ENCODE measurements around the gene SRGAP3. TPM values are rescaled to one million over a fixed set of nuclear protein-coding genes. Genes with fewer than 3 reads are reported as not detected.

Gene SRGAP3
- total RNA-seq, 2 donors from 2014 or later: 5.7 to 6.1 TPM

- intact Hi-C loops (cut with DNase I): no loop called here
- TF ChIP-seq CTCF (IDR thresholded peaks at IDR 0.05): no peak
- H3K27ac ChIP-seq: no peak overlapping the region
These were observed 11.2 kb downstream of the SRGAP3 start for GRCh38 chr3:9238276-9238675.

DNA sequence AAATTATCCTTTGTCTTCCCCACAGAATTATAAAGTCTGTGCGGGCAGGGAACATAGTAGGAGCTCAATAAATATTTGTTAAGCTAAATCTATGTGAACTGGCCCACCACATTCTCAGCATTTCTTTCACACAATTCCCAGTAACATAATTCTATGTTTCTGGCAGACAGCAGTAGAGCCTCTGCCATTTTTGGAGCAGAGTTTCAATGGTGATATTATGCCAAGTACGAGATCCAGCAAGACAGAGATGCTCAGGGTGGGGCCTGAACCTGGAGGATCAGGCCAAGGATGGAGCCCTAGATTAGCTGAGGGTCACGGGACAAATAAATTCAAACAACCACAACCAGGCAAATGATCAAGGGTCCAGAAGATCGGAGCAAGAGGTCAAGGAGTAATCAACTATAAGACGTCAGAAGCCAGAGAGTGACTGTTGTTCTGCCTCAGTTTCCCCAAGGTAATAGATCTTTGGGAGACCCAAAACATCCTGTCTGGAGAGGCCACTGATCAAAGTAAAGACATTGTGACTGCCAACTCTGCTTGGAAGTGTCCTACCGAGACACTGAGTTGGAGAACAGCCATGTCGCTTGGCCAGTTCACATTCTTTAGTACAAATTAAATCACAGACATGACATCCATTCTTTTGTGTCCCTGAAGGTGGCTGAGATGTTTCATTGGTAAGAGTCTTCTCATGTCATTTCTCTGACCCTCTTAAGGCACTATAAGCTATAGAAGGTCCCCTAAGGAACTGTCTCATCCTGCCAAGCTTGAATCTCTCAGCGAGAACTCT lies 15.4 kb downstream of the SRGAP3 start:
- no peak overlapping the region for H3K27ac ChIP-seq
- no peaks in the 10 kb centered on the region for H3K4me1 ChIP-seq
- no peak overlapping the region for H3K4me3 ChIP-seq
- TF ChIP-seq CTCF (IDR thresholded peaks at IDR 0.05): no peak
- intact Hi-C loops (cut with DNase I): no loop called here
- H3K9me3 ChIP-seq: no peaks in the 10 kb centered on the region
- no peaks in the 10 kb centered on the region for H3K36me3 ChIP-seq
- no peak overlapping the region for H3K9ac ChIP-seq (ENCODE audit: low read depth in 2 of 2, low read length in 2 of 2)
- DNase-seq: no peak
- H3K27me3 ChIP-seq: no peaks in the 10 kb centered on the region

More at GRCh38 chr3:9238276-9238675, 11.2 kb downstream of the SRGAP3 start:
- H3K4me1 ChIP-seq: no peaks in the 10 kb centered on the region
- H3K4me3 ChIP-seq: no peak overlapping the region
- no peak overlapping the region for H3K9ac ChIP-seq (ENCODE audit: low read depth in 2 of 2, low read length in 2 of 2)
- H3K9me3 ChIP-seq: no peaks in the 10 kb centered on the region
- DNase-seq: no peak
- no peaks in the 10 kb centered on the region for H3K36me3 ChIP-seq
- H3K27me3 ChIP-seq: no peaks in the 10 kb centered on the region

GRCh38 chr3:9233101-9233500 lies 16.3 kb downstream of the SRGAP3 start:
- DNase-seq: no peak
- no peaks in the 10 kb centered on the region for H3K9me3 ChIP-seq
- no peak overlapping the region for H3K4me3 ChIP-seq
- H3K4me1 ChIP-seq: no peaks in the 10 kb centered on the region
- no peak for TF ChIP-seq CTCF (IDR thresholded peaks at IDR 0.05)
- no peaks in the 10 kb centered on the region for H3K27me3 ChIP-seq
- intact Hi-C loops (cut with DNase I): no loop called here
- H3K27ac ChIP-seq: no peak overlapping the region
- H3K9ac ChIP-seq (ENCODE audit: low read depth in 2 of 2, low read length in 2 of 2): no peak overlapping the region
- H3K36me3 ChIP-seq: no peaks in the 10 kb centered on the region

- H3K27ac ChIP-seq: no peak overlapping the region
These were observed 17.5 kb downstream of the SRGAP3 start for GRCh38 chr3:9231937-9232336.

GRCh38 chr3:9231471-9231870 lies 18.0 kb downstream of the SRGAP3 start:
- intact Hi-C loops (cut with DNase I): no loop called here
- Histone ChIP-seq H3K4me3 (no peak overlapping the region), H3K9ac (ENCODE audit: low read depth in 2 of 2, low read length in 2 of 2) (no peak overlapping the region), H3K4me1 (no peaks in the 10 kb centered on the region), H3K9me3 (no peaks in the 10 kb centered on the region), H3K36me3 (no peaks in the 10 kb centered on the region), H3K27me3 (no peaks in the 10 kb centered on the region), H3K27ac (no peak overlapping the region)
- TF ChIP-seq CTCF (IDR thresholded peaks at IDR 0.05): no peak
- DNase-seq: no peak

More at GRCh38 chr3:9231937-9232336, 17.5 kb downstream of the SRGAP3 start:
- Histone ChIP-seq H3K4me1 (no peaks in the 10 kb centered on the region), H3K9ac (ENCODE audit: low read depth in 2 of 2, low read length in 2 of 2) (no peak overlapping the region), H3K36me3 (no peaks in the 10 kb centered on the region), H3K27me3 (no peaks in the 10 kb centered on the region), H3K9me3 (no peaks in the 10 kb centered on the region), H3K4me3 (no peak overlapping the region)
- TF ChIP-seq CTCF (IDR thresholded peaks at IDR 0.05): no peak
- DNase-seq: no peak
- intact Hi-C loops (cut with DNase I): no loop called here

Measured in colonic mucosa (tissue), 4 donors.